Fibroblast of pulmonary artery (primary cell): Measurements from ENCODE around the gene PSMA5.
A peak's percentile ranks its signal among the peaks of the same experiment; 100 is the strongest.
"Not testable (repeated sequence)": the region's sequence is repeated elsewhere in the genome, so short reads cannot be mapped to it uniquely, and the experiment has no call there.

Source experiments
- DNase-seq: peaks from one replicate; pipeline ENCODE4 v3.0.0-alpha.2; 2010; ENCODE audit warnings: low read depth
- H3K4me3 ChIP-seq: replicated peaks from 2 replicates; pipeline ENCODE4 v1.5.1; 2011; ENCODE audit warnings: low read depth, mild to moderate bottlenecking, control low read depth, low read length, moderate library complexity
- CTCF ChIP-seq: IDR thresholded peaks from 2 replicates; pipeline ENCODE4 v1.5.1; 2011; ENCODE audit warnings: mild to moderate bottlenecking, control low read depth, low read length, inconsistent platforms; ENCODE audit errors: missing control alignments

Gene PSMA5

GRCh38 chr1:109396513-109396839 lies 29.8 kb downstream of the PSMA5 start:
- peak overlapping the region; percentile 53 for H3K4me3 ChIP-seq
- no peak for TF ChIP-seq CTCF
- no peak for DNase-seq

GRCh38 chr1:109395602-109396512 lies 30.4 kb downstream of the PSMA5 start:
- no peak overlapping the region for H3K4me3 ChIP-seq
- DNase-seq = peak; percentile 46

GRCh38 chr1:109395282-109395599 lies 31.0 kb downstream of the PSMA5 start:
- not testable (repeated sequence) for DNase-seq, H3K4me3 ChIP-seq

More at GRCh38 chr1:109395602-109396512, 30.4 kb downstream of the PSMA5 start:
- no peak for TF ChIP-seq CTCF

GRCh38 chr1:109394591-109395281 lies 31.5 kb downstream of the PSMA5 start:
- H3K4me3 ChIP-seq = no peak overlapping the region
- TF ChIP-seq CTCF = no peak
- DNase-seq = no peak

- no peak for DNase-seq
- no peak overlapping the region for H3K4me3 ChIP-seq
- no peak for TF ChIP-seq CTCF
Measured at GRCh38 chr1:109393617-109394233, 32.5 kb downstream of the PSMA5 start.

GRCh38 chr1:109392788-109393616 lies 33.2 kb downstream of the PSMA5 start:
- peak overlapping the region; percentile 5 for H3K4me3 ChIP-seq
- DNase-seq = peak; percentile 65
- TF ChIP-seq CTCF = no peak
